D721Med (cell line): Measurements from ENCODE around the gene GSTT2B.
"Not testable (repeated sequence)": the region's sequence is repeated elsewhere in the genome, so short reads cannot be mapped to it uniquely, and the experiment has no call there.

Source experiments
- DNase-seq: peaks from one replicate; pipeline ENCODE4 v3.0.0; 2011; ENCODE audit warnings: low spot score; ENCODE audit not compliant: insufficient read length
- FAIRE-seq: peaks from 2 replicates; lab custom pipeline; 2011; peaks lifted over from hg19 to GRCh38; lab: Jason Lieb, UNC
- TF ChIP-seq, protein P1 (sequence below): IDR thresholded peaks from 2 replicates; pipeline ENCODE4 v1.5.1; 2012; ENCODE audit warnings: mild to moderate bottlenecking, control low read depth; ENCODE audit not compliant: insufficient read depth; ENCODE audit errors: missing control alignments

The GSTT2B gene, protein sequence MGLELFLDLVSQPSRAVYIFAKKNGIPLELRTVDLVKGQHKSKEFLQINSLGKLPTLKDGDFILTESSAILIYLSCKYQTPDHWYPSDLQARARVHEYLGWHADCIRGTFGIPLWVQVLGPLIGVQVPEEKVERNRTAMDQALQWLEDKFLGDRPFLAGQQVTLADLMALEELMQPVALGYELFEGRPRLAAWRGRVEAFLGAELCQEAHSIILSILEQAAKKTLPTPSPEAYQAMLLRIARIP

DNA sequence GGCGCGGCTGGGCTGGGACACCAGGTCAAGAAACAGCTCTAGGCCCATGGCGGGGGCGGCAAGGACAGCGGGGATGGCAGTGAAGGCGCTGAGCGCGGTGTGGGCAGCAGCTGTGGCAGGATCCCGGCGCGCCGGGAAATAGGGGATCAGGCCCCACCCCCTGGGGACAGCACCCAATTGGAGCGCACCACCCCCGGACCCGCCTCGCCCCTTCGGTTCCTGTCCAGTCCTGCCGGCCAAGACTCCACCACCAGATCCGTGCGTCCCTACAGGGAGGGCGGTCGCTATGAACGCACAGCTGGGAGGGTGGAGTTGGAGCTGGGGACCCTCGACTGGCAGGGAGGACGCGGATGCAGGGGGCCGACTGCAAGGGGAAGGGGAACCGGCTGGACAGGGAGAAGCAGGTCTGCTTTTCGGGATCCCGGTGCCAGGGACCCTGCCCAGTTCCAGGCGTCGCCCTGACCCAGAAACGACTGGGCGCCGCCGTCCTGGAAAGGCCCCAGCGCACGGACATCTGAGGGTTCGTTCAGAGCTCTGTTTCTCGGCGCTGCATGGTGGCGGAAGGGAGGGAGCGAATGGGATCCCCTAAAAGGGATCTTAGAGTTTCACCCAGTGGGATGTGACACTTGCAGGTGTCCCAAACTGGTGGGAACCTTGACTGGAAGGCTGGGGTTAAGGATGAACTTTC is at the start of gene GSTT2B:
Gene GSTT2B (minus strand): TSS at position 112 of the 688 bp plus-strand sequence. CDS start 64 bp downstream, at position 48.
- not testable (repeated sequence) for FAIRE-seq, DNase-seq

DNA sequence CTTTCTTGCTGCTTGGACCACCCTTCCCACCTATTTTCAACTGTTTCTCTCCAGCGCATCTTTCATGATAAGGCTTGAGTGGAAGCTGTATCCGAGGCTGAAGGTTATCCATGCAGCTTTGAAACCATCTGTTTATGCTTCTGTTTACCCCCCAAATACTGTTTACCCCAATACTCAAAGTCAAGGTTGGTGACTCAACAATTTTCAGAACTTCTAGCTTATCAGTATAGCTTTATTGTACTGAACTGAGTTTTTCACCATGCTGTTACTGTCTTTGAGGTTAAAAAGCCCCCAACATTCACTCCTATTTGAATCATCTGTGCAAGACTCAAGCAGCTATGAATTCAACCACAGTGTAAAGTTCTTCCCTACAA is 49.0 kb upstream of the GSTT2B start:
- no peak for DNase-seq
- TF ChIP-seq, protein P1, sequence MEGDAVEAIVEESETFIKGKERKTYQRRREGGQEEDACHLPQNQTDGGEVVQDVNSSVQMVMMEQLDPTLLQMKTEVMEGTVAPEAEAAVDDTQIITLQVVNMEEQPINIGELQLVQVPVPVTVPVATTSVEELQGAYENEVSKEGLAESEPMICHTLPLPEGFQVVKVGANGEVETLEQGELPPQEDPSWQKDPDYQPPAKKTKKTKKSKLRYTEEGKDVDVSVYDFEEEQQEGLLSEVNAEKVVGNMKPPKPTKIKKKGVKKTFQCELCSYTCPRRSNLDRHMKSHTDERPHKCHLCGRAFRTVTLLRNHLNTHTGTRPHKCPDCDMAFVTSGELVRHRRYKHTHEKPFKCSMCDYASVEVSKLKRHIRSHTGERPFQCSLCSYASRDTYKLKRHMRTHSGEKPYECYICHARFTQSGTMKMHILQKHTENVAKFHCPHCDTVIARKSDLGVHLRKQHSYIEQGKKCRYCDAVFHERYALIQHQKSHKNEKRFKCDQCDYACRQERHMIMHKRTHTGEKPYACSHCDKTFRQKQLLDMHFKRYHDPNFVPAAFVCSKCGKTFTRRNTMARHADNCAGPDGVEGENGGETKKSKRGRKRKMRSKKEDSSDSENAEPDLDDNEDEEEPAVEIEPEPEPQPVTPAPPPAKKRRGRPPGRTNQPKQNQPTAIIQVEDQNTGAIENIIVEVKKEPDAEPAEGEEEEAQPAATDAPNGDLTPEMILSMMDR: no peak
- FAIRE-seq: no peak

DNA sequence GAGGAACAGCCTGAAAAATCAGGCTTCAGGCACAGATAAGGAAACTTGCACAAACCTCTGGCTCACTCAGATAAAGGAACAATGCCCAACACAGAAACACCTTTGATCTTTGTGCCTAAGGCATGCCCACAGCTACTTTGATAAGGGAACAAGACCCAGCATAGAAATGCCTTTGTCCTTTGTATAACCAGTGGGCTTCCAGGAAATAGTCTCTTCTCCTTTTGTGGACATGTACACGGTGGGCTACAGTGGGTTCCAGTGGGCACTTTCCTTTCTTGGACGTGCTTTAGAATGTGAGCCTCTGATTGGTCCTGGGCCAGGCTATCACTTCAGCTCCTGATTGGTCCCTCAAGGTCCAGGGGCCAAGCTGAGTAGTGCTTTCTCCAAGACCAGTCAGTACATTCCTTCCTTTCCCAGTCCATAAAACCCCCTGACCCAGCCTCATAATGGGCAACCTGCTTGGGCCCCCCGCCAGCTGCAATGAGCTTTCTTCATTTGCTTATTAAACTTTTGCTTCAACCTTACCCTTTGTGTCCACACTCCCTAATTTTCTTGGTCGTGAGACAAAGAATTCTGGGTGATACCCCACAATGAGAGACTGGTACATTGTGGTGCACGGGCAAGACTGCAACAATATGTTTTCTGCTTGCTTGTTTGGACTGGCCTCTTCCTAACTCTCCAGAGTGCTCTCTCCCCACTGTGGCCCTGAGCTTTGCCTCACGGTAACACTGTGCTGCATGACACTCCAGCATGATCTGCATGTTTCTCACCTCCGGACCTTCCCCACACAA is 48.4 kb upstream of the GSTT2B start:
- no peak for DNase-seq
- FAIRE-seq: no peak
- TF ChIP-seq, protein P1: no peak

DNA sequence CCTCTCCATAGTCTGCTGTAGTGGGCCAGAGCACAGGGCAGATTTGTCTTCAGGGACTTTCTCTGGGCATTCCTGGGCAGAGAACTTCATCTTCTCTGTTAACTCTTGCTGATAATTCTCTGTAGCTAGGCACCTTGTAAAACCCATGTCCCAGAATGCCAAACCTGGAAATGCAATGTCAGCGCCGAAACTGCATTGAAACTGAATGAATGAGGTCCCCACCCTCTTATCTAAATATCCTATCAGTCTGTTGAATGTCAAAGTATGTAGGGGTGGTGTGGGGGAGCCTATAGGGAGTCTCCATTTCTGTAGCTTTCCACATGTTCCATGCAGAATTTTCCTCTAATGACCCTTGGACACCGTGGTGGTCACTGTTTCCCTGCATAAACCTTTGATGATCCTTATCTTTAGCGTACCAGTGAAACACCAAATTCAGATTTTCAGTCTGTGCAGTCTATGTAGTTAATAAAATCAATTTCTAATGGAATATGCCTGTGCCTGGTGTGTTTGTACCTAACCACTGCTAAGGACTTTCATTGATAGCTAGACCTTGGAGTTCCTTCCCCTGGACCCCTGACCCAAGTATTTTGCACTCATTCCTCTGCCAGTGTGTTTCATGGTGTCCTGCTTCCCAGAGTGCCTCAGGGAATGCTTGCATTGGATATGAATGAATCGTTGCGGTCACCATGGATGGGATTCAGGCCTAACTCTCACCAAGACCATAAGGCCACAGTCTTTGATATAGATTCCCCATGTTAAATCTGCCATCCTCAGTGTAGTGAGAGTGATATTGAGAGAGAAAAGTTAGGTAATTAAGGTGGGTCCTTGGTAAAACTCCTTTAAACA is 47.6 kb upstream of the GSTT2B start:
- TF ChIP-seq, protein P1: no peak
- FAIRE-seq (no peak), DNase-seq (no peak)

DNA sequence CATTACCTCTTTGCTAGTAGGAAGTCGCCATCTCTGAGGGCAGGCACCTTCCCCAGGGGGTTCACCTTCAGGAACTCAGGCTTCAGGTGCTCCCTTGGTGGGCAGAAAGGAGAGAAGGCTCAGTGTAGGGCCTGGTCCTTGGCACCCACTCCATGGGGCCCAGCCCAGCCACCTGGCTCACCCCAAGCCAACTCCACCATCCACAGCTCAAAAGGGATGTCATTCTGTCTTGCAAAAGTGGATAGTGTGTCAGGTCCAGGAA is 47.0 kb upstream of the GSTT2B start:
- FAIRE-seq (no peak), DNase-seq (no peak)
- TF ChIP-seq, protein P1: no peak

DNA sequence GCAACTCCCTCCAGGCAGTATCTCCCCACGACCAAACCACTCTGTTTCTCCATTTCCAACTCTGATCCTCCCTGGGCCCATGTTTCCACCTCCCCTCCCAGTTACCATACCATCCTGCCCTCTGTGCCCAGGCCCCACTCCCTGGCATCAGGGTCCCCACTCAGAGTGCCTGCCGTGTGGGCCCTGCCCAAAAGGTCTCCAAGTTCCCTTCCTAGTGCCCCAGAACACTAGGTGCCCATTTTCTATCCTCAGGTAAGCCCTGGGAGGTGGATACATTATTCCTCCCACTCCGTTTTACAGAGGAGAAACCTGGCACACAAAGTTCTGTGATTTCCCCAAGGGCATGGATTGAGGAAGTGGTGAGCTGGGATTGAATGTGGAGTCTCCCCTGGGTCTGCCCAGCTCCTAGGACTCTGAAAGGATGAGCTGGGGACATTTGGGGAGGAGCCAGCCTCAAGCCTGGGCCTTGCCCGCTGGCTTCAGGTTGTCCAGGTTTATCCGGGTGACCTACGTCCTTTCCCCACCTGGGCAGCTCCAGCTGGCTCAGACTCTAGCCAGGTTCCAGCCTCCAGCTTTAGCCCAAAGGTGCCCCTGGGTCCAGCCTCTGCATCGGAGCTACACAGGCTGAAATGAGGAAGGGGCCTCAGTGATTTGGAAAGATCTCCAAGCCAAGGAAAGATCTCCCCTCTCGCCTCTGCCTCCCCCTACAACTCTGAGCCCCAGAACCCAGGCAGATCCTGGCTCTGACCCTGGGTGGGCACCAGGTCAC is 46.4 kb upstream of the GSTT2B start:
- FAIRE-seq (no peak), DNase-seq (no peak)
- TF ChIP-seq, protein P1: no peak

DNA sequence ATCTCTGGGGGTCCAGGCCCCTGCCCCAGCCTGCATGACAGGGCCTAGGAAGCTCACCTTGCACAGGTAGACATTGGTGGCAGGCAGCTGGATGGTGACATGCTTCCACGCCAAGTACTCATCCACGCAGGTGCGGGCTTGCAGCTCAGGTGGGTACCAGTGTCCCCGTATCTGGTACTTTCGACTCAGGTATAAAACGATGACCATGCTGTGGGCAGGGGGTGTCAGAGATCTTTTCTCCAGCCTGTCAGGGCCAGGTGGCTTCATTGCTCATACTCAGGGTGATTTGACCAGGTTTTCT is 45.9 kb upstream of the GSTT2B start:
- no peak for DNase-seq
- no peak for FAIRE-seq

More for the DNA sequence above, 45.9 kb upstream of the GSTT2B start:
- TF ChIP-seq, protein P1: no peak
